GM18507 (cell line): Measurements from ENCODE around the gene SKA3.

Experiments used
- DNase-seq: peaks from one replicate; pipeline ENCODE4 v3.0.0; 2011; ENCODE audit warnings: low read depth; ENCODE audit not compliant: insufficient read length; ENCODE audit errors: extremely low spot score
- FAIRE-seq: peaks from 2 replicates; lab custom pipeline; 2011; peaks lifted over from hg19 to GRCh38; lab: Jason Lieb, UNC

Gene SKA3

DNA sequence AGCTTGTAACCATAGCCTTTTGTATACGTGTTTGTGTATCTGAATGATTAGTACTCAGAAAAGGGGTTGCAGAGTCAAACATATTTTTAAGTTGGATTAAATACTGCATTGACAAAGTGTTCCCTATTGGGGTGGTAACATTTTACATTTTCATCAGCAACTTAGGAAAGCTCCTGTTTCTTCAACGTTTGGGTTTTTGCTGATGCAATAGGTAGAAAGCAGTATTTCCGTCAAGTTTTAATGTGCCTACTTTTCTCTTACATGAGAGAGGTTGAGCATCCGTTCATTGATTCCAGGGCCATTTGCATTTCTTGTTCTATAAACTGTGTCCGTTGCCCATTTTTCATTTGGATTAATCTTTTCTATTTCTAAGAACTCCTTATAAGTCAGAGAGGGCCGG is 56.2 kb downstream of the SKA3 start:
- FAIRE-seq, result no peak
- no peak for DNase-seq

DNA sequence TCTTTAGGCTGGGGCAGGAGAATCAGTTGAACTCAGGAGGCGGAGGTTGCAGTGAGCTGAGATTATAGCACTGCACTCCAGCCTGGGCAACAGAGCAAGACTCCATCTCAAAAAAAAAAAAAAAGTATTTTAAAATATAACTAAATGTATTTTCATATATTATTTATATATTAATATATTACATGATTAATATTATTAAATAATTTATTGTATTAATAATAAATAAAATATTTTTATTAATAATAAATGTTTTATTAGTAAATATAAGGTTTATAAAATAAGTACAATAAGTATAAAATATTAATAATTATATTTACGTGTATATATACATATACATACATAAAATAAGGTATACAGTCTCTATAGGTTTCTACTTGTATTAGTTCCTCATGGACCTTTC is 56.8 kb downstream of the SKA3 start:
- DNase-seq, result no peak
- FAIRE-seq, result no peak

DNA sequence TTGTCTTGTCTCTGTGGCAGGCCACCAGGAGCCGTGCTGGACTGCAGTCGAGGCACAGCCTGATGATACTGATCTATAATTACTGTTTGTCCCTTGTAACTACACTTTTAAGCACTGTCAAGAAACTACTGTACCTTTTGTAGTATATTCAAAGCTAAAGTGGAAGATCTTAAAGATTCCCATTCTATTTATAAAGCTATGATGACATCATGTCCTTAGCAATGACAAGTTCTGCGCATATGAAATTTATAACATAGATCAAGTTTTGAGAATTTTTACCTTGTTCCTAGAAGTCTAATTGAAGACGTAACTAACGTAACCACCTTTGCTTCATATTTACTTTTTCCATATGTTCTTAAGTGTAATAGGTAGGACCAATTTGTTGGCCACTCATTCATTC is 58.2 kb downstream of the SKA3 start:
- FAIRE-seq, result no peak

GRCh38 chr13:21117104-21117809 is 59.1 kb downstream of the SKA3 start:
- FAIRE-seq (no peak), DNase-seq (no peak)

More for the DNA sequence above, 58.2 kb downstream of the SKA3 start:
- no peak for DNase-seq

DNA sequence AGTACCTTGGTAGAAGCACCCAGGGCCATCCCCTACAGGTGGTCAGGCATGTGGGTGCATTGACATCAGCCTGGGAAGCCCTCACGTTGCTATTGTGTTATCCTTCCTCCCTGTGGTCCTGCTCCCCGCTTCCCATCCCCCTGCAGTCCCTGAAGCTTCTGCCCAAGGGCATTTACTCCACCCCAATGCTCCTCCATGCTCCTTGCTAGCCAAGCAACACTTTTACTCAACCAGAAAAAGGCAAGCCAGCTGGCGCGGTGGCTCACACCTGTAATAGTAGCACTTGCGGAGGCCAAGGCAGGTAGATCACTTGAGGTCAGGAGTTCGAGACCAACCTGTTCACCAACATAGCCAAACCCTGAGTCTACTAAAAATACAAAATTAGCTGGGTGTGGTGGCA is 60.2 kb downstream of the SKA3 start:
- DNase-seq, result no peak
- no peak for FAIRE-seq

DNA sequence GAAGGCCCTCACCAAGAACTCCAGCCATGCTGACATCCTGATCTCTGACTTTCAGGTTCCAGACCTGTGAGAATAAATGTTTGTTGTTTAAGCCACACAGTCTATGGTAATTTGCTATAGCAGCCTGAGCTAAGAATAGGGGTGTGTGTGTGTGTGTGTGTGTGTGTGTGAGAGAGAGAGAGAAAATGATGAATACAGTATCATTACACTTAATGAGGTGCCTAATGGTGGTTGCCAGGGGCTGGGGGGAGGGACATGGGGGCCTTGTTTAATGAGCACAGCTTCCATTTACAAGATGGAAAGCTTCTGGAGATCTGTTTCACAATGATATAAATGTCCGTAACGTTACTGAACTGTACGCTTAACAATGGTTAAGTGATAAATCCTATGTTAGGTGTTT is 61.1 kb downstream of the SKA3 start:
- FAIRE-seq, result no peak
- no peak for DNase-seq

- DNase-seq (no peak), FAIRE-seq (no peak)
Observed at GRCh38 chr13:21111546-21111945, 64.8 kb downstream of the SKA3 start.

GRCh38 chr13:21109168-21109567 is 67.2 kb downstream of the SKA3 start:
- DNase-seq, result no peak
- FAIRE-seq, result no peak

DNA sequence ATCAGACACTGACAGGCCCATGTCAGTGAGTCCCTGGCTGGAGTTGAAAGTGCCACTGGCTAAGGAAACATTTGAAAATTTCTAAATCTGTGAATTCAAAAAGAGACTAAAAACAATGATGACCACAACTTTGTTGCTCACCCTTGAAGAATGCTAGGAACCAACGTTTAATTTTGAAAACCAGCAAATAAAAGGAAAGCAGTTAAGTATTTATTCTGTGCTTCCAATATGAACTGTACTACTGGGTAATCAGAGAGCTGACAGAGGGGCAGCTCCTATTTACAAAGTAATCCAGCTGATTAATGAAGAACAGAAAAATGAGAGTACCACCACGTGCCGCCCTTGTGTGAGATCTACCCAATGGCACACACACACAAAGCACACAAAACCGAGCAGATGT is 70.3 kb downstream of the SKA3 start:
- no peak for FAIRE-seq

GRCh38 chr13:21104199-21105019 is 71.9 kb downstream of the SKA3 start:
- FAIRE-seq (no peak), DNase-seq (no peak)

More for the DNA sequence above, 70.3 kb downstream of the SKA3 start:
- DNase-seq, result no peak
